Measurements from ENCODE around the gene FGFR3.

FGFR3 gene

GRCh38 chr4:1846580-1846979 is 53.5 kb downstream of the FGFR3 start:
- DNase-seq = no peak

DNA sequence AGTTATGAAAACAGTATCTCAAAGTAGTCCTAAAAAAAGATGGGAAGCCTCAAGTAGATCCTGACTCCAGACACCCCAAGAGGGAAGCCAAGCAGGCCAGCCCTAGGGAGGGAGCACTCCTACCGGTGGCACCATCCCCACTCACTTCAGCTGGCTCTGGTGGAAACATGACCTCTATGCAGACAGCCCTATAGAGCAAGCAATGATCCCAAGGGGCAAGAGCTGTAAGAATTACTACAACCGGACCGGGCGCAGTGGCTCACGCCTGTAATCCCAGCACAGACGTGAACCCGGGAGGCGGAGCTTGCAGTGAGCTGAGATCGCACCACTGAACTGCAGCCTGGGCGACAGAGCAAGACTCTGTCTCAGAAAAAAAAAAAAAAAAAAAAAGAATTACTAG is 57.2 kb downstream of the FGFR3 start:
- no peak for DNase-seq

GRCh38 chr4:1851160-1851559 is 58.1 kb downstream of the FGFR3 start:
- DNase-seq = no peak

DNA sequence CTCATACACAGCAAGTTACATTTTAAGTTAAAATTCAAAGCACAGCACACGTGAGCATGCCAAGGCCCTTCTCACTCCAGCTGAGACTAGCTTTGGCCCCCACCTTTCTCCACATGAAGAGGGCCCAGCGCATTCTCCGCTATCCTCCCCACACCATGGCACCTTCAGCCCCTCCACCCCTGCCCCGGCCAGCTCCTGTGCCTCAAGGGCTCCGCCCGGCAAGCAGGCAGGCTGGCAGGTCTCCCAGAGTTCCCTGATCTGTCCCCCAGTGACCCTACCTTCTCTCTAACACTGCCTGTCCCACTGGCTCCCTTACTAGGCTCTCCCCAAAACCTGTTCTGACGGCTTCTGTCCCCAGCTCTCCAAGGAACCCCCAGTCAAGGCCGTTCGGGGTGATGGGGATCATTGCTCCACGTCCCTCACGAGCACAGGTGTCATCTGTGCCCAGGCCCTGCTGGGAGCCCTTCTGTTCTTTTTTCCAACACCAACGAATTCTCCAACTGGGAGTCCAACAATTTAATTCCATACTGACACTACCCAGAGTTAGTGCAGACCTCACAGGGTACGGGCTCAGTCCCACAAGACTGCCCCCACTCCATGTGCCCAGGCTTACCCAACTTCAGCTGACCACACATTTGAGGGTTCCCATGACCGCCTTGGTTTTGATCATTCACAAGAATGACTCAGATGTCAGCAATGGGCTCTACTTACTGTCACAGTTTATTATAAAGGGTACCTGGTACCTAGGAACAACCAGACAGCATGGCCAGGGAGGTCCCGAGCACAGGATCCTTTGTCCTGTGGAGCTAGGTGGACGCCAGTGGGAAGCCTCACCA is 58.7 kb downstream of the FGFR3 start:
- DNase-seq = no peak

DNA sequence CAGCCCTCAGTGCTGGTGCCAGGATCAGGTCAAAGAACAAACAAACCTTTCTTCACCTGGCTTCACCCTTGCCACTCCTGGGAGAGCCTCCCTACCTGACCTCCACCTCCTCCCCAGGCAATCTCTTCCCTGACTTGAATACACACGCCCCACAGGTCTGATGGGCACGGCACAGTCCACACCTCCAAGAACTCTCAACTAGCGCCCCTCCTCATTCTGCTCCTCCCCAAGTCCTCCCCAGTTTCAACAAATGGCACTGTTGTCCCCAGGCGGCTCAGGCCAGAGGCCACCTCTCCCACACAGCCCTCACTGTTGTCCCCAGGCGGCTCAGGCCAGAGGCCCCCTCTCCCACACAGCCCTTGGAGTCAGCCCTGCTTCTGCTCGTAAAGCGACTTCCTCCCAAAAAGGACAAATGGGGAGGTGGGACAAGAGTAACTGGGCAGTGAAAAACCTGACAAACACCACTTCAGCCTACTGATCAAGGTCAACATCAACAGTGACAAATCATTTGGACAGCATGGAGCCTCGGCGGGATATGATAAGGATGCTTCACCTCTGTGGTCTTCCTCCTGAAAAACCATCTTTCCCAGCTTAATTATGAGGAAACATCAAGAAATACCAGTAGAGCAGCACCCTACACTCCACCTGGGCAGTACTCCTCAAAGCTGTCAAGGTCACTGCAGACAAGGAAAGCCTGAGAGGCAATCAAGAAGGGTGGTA is 60.0 kb downstream of the FGFR3 start:
- no peak for DNase-seq

DNA sequence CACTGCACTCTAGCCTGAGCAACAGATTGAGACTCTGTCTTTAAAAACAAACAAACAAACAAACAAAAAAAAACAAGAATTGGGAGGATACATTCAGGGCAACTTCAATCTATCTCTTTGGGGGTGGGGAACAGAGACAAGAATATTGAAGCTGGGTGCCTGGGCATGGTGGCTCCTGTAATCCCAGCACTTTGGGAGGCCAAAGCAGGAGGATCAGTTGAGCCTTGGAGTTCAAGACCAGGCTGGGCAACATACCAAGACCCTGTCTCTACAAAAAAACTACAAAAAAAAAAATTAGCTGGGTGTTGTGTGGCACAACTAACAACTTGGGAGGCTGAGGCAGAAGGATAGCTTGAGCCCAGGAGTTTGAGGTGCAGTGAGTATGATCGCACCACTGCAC is 61.7 kb downstream of the FGFR3 start:
- no peak for DNase-seq

GRCh38 chr4:1855333-1856070 is 62.4 kb downstream of the FGFR3 start:
- no peak for DNase-seq

DNA sequence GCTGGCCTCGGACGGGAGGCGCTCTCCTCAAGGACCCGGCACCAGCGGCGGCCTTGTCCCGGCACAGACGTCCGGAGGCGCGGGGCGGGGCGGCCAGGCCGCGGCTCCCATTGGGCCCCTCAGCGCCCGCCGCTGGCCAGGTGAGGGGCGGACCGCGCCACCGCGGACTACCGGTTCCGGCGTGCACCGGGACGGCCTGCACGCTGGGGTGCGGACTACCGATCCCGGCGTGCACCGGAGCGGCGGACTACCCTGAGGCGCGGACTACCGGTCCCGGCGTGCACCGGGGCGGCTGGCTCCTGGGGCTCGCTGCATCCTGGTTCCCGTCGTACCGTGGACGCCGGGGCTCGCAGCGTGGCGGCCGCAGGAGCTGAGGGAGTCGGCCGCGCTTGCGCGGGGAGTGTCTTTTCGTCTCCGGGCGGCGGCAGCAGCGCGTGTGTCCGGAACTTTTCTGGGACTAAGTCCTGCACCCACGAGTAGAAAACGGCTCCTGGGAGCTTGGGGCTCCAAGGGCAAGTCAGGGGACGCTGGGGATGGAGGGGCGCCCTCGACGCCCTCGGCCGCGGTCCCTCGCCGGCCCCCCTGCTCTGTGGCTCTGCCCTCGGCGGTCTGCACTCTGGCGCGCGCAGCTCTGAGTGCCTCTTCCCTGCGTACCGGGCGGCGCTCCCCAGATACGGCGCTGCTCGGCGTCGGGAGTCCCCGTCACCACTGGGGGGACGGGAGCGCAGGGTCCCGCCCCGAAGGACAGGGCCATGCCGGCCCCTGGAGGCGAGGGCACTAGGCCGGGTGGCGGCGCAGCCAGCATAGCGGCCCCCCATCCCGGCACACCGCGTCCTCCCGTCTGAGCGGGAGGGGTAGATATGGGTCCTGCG is 63.2 kb downstream of the FGFR3 start, which contains the start of gene LETM1:
Gene LETM1, minus strand, starts transcription at position 86 of the 872 bp plus-strand sequence. CDS start 206 bp downstream, outside the sequence.
- peak; percentile 92 for DNase-seq

DNA sequence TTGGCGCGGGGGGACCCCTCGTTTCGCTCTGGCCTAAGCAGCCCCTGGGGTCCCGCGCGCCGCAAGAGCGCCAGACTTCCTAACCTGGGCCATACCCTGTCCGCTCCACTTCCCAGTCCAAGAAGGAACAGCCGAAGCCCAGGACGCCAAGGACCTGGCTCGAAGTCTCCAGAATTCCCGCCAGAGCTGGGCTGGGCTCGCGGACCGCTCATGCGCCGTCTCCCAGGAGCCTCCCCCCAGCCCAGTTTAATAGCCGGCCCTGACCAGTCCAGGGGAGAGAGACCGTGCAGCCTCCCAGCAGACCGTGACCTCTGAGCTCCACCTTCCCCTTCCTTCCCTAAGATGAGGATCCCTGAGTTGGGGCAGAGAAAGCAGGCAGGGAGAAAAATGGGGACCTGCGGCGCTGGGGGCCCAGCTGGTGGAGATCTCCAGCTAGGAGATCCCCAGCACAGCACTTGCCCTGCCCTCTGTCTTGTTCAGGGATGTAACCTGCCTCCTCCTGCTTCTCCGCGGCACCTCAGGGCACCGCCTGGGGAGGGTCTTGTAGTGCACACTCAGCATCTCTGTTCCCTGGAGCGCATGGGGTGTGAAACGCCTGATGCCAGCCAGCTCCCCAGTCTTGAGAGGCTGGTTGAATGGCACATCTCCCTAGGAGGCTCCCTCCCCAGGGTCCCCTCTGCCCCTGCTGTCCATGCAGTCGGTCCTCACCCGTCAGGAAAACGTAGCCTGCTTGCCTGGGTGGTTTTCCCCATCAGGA is 64.0 kb downstream of the FGFR3 start:
- DNase-seq = no peak

DNA sequence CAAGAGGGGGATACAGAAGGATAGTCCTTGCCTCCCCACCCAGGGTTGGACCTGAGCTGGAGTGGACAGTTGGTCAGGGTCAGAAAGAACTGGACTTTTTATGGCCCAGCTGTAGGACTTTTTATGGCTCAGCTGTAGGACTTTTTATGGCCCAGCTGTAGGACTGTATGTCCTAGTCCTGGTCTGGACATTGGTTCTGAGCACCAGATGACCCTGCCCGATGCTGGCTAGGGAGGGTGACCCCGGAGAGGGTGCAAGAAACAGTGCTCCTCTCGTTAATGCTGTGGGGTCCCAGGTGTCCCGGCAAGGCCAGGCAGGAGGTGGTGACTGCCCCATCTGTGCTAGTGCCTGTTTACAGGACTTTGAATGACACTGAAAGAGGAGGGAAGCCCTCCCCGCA is 64.8 kb downstream of the FGFR3 start:
- DNase-seq = no peak
